ENCODE data around the gene ARL2.
"Not testable (repeated sequence)": the region's sequence is repeated elsewhere in the genome, so short reads cannot be mapped to it uniquely, and the experiment has no call there.

ARL2 gene

DNA sequence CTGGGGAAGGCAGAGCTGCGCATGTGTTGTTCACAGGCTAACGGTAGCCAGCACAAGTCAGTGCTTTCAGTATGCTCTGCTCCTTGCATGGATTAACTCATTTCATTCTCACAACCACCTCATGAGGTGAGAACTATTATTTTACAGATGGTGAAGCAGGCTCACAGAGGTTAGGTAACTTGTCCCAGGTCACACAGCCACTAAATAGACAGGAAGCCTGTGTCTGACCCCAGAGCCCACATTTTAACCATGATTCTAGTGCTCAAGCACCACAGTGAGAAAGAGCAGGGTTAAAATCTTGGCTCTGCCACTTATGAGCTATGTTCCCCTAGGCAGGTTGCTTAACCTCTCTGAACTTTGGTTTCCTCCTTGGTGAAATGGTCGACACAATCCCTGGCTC lies 7.0 kb downstream of the ARL2 start:
- H3K4me3 ChIP-seq (ENCODE audit: low read length): no peak overlapping the region
- TF ChIP-seq, protein P1, sequence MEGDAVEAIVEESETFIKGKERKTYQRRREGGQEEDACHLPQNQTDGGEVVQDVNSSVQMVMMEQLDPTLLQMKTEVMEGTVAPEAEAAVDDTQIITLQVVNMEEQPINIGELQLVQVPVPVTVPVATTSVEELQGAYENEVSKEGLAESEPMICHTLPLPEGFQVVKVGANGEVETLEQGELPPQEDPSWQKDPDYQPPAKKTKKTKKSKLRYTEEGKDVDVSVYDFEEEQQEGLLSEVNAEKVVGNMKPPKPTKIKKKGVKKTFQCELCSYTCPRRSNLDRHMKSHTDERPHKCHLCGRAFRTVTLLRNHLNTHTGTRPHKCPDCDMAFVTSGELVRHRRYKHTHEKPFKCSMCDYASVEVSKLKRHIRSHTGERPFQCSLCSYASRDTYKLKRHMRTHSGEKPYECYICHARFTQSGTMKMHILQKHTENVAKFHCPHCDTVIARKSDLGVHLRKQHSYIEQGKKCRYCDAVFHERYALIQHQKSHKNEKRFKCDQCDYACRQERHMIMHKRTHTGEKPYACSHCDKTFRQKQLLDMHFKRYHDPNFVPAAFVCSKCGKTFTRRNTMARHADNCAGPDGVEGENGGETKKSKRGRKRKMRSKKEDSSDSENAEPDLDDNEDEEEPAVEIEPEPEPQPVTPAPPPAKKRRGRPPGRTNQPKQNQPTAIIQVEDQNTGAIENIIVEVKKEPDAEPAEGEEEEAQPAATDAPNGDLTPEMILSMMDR (conservative IDR thresholded peaks at IDR 0.05; ENCODE audit: low read depth, low read length): no peak
- DNase-seq (ENCODE audit: low read depth): no peak

DNA sequence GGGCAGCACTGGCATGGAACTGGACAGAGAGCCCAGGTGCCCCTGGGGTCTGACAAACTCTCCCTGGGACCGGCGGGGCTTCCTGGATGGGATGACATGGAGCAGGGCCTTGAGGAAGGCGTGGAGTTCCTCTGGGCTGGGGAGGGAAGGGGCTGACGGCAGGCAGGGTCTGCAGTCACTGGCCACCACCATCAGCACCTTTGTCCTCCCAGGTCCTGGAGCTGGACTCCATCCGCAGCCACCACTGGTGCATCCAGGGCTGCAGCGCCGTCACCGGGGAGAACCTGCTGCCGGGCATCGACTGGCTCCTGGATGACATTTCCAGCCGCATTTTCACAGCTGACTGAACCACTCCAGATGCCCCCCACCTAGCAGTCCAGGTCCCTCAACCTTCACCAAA lies 7.5 kb downstream of the ARL2 start:
- TF ChIP-seq, protein P1 (conservative IDR thresholded peaks at IDR 0.05; ENCODE audit: low read depth, low read length): no peak
- no peak overlapping the region for H3K4me3 ChIP-seq (ENCODE audit: low read length)
- DNase-seq (ENCODE audit: low read depth): no peak

DNA sequence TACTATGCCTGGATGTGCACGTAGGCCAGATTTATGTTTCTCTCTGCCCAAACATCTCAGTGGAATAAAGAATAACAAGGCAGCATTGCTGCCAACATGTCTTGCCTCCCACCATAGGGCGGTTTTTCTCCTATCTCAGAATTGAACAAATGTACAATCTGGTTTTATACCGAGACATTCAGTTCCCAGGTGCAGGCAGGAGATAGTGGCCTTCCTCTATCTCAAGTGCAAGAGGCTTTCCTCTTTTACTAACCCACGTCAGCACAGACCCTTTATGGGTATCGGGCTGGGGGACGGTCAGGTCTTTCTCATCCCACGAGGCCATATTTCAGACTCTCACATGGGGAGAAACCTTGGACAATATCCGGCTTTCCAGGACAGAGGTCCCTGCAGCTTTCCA lies 9.5 kb downstream of the ARL2 start:
- not testable (repeated sequence) for H3K4me3 ChIP-seq (ENCODE audit: low read length); DNase-seq (ENCODE audit: low read depth)

DNA sequence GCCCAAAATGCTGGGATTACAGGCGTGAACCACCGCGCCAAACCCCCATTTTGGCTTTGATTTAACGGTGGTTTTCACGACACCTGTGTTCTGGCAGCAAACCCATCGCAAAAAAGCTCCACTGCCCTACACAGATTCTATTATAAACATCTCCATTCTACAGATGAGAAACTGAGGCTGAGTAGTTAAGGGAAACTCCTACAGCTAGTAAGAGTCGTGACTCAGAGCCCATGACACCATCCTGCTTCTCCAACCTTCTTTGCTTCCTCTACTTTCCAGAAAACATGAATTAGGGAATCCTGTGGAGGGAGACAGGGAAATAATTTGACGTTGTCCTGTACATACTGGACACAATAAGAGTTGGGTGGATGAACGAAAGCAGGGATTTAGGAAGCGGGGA lies 12.8 kb downstream of the ARL2 start:
- TF ChIP-seq, protein P1 (conservative IDR thresholded peaks at IDR 0.05; ENCODE audit: low read depth, low read length): no peak
- H3K4me3 ChIP-seq (ENCODE audit: low read length): peak overlapping the region; percentile 62
- DNase-seq (ENCODE audit: low read depth): no peak

DNA sequence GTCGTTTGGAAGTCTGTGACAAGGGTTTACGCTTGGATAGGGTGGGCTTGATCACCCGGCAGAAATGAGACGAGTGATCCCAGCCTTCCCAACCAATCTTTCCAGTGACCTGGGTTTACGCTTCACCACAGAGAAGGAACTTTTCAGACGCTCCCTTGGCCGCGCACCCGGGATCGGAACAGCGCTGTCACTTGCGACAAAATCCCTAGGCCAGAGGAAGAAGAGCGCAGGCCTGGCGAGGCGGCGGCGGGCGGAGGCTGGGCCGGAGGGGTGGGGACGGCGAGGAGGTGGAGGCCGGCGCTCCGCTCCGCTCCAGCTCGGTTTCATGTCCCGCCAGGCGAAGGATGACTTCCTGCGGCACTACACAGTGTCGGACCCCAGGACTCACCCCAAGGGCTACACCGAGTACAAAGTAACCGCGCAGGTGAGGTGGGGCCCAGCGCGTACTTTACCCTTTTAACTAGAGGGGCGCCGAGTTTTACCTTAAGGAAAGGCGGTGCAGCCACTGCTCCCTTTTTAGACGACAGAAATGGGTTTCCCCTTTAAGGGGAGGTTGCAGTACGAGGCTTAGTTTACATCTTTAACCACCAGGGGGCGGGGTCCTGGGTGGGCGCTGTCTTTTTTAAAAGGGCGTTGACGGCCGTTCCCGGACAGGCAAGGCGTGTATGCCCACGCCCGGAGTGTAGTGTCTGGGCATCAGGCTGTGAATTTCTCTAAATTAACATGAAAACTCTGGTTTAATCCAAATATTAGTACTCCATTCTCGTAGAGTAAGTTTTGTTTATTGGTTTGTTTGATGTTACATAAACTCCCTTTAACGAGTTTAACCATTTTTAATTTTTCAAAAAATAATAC lies 13.5 kb downstream of the ARL2 start, which contains the start of gene SNX15:
TSS of gene SNX15 (plus strand) at position 227 of the 855 bp plus-strand sequence. CDS start at position 326, 99 bp downstream.
- TF ChIP-seq, protein P1 (conservative IDR thresholded peaks at IDR 0.05; ENCODE audit: low read depth, low read length): peak; percentile 73
- DNase-seq (ENCODE audit: low read depth): peak; percentile 89
- peak within 1 kb of the TSS; percentile 62 for H3K4me3 ChIP-seq (ENCODE audit: low read length)

DNA sequence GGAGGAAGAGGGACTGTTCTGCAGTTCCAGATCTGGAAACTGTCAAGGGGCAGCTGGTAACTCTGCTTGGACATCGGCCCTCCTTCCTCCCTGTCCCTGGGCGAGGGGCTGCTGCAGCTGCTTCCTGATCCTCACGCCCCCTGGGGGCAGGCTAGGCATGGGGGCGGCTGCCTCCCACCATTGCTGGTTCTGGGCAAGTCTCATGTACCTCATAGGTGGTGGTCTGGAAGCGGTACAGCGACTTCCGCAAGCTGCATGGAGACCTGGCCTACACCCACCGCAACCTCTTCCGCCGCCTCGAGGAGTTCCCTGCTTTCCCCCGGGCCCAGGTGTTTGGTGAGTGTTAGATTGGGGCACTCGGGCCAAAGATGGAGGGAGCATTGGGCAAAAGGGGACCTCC lies 18.3 kb downstream of the ARL2 start:
- DNase-seq (ENCODE audit: low read depth): no peak
- no peak overlapping the region for H3K4me3 ChIP-seq (ENCODE audit: low read length)
- TF ChIP-seq, protein P1 (conservative IDR thresholded peaks at IDR 0.05; ENCODE audit: low read depth, low read length): no peak

DNA sequence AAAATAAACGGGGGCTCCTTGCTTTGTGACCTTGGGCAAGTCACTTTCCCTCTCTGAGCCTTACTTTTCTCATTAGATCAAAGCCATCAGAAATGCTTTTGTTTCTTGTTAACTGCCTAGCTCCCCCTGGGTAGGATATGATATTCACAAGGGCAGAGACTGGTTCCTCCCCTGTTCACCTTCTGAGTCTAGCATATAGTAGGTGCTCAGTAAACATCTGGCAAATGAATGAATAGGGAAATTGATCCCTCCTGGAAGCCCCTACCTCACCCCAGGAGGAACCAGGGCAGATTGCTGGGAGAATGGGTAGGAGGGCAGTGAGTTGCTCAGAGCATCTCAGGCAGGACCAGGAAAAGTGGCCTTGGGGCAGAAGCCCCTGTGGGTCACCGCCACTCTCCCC lies 20.5 kb downstream of the ARL2 start:
- TF ChIP-seq, protein P1 (conservative IDR thresholded peaks at IDR 0.05; ENCODE audit: low read depth, low read length): no peak
- H3K4me3 ChIP-seq (ENCODE audit: low read length): no peak overlapping the region
- no peak for DNase-seq (ENCODE audit: low read depth)
